MCF 10A (cell line): Measurements from ENCODE around the gene LSP1. TPM values are rescaled to one million over a fixed set of nuclear protein-coding genes. Genes with fewer than 3 reads are reported as not detected.

Experiments used
- BruUV-seq: library from RNA; stranded (reverse); fragments of 400-500 nt; replicated peaks from 2 replicates; lab custom pipeline; 2021; lab: Mats Ljungman, UMichigan
- CTCF ChIA-PET: fragments of 300-600 bp; sonication (Branson Sonifier 250); formaldehyde crosslinking; extraction: SDS; loops from one replicate; lab custom pipeline; 2021; ENCODE audit warnings: antibody characterized with exemption, inconsistent platforms; lab: Yijun Ruan, JAX
- POLR2A ChIA-PET: fragments of 300-600, 350-650 bp; sonication (Branson Sonifier 250); formaldehyde crosslinking; extraction: SDS; loops from one replicate; lab custom pipeline; 2020; ENCODE audit warnings: antibody characterized with exemption, inconsistent platforms; lab: Yijun Ruan, JAX
- DNase-seq: peaks from one replicate; pipeline ENCODE4 v3.0.0-alpha.2; 2018; ENCODE audit not compliant: unreplicated experiment
- H3K27ac Mint-ChIP-seq: one replicate; pipeline ENCODE4 v1.8.0; 2022; ENCODE audit warnings: mild to moderate bottlenecking, low read depth, mixed read lengths; ENCODE audit not compliant: unreplicated experiment
- H3K27me3 Mint-ChIP-seq: one replicate; pipeline ENCODE4 v1.8.0; 2022; ENCODE audit warnings: mixed read lengths; ENCODE audit not compliant: insufficient read depth, unreplicated experiment
- H3K36me3 Mint-ChIP-seq: one replicate; pipeline ENCODE4 v1.8.0; 2022; ENCODE audit warnings: mild to moderate bottlenecking, moderate library complexity, mixed read lengths; ENCODE audit not compliant: insufficient read depth, unreplicated experiment
- H3K4me1 Mint-ChIP-seq: one replicate; pipeline ENCODE4 v1.8.0; 2022; ENCODE audit warnings: mixed read lengths; ENCODE audit not compliant: insufficient read depth, unreplicated experiment
- H3K4me3 Mint-ChIP-seq: one replicate; pipeline ENCODE4 v1.8.0; 2022; ENCODE audit warnings: mild to moderate bottlenecking, moderate library complexity, mixed read lengths; ENCODE audit not compliant: unreplicated experiment
- H3K9me3 Mint-ChIP-seq: one replicate; pipeline ENCODE4 v1.8.0; 2022; ENCODE audit warnings: mixed read lengths; ENCODE audit not compliant: unreplicated experiment
- intact Hi-C: fragments of 100-400 bp; cut with micrococcal nuclease; formaldehyde crosslinking; loops from 2 replicates; pipeline ENCODE4 v1.14.1; 2022
- total RNA-seq: library from RNA; stranded (reverse); gene quantifications from 2 replicates; pipeline ENCODE4 v1.2.3, GENCODE V29; 2022
- TF ChIP-seq, protein P1 (sequence below): fragments of 200-600 bp; IDR thresholded peaks from one replicate; pipeline ENCODE4 v1.8.0; 2022; ENCODE audit warnings: antibody characterized with exemption, mild to moderate bottlenecking; ENCODE audit not compliant: unreplicated experiment

LSP1 gene
- total RNA-seq, 1 experiment from 2014 or later = 3.7 TPM

- no peaks in the 10 kb centered on the region for H3K9me3 Mint-ChIP-seq
- H3K4me3 Mint-ChIP-seq = no peak overlapping the region
- no peaks in the 10 kb centered on the region for H3K36me3 Mint-ChIP-seq
- no peak overlapping the region for H3K27ac Mint-ChIP-seq
- ChIA-PET CTCF (interaction anchor here (0.6 to 4.4 kb wide), 3 partner anchors 68 to 271 kb away, joined by 3 to 43 read pairs (median 4); no protein-coding TSS in a partner anchor), POLR2A (no interaction called here)
- DNase-seq = no peak
- H3K4me1 Mint-ChIP-seq = peaks cover 18% of the 10 kb centered on the region
- H3K27me3 Mint-ChIP-seq = no peaks in the 10 kb centered on the region
- intact Hi-C loops = loop anchor here (5.0 kb wide), 2 partner anchors 37 to 43 kb away; partner anchors contain the start of genes TNNI2 and TNNT3
- TF ChIP-seq, protein P1, sequence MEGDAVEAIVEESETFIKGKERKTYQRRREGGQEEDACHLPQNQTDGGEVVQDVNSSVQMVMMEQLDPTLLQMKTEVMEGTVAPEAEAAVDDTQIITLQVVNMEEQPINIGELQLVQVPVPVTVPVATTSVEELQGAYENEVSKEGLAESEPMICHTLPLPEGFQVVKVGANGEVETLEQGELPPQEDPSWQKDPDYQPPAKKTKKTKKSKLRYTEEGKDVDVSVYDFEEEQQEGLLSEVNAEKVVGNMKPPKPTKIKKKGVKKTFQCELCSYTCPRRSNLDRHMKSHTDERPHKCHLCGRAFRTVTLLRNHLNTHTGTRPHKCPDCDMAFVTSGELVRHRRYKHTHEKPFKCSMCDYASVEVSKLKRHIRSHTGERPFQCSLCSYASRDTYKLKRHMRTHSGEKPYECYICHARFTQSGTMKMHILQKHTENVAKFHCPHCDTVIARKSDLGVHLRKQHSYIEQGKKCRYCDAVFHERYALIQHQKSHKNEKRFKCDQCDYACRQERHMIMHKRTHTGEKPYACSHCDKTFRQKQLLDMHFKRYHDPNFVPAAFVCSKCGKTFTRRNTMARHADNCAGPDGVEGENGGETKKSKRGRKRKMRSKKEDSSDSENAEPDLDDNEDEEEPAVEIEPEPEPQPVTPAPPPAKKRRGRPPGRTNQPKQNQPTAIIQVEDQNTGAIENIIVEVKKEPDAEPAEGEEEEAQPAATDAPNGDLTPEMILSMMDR = no peak
- BruUV-seq = no TSS peak
Measured at GRCh38 chr11:1879941-1880720, 27.2 kb downstream of the LSP1 start.

DNA sequence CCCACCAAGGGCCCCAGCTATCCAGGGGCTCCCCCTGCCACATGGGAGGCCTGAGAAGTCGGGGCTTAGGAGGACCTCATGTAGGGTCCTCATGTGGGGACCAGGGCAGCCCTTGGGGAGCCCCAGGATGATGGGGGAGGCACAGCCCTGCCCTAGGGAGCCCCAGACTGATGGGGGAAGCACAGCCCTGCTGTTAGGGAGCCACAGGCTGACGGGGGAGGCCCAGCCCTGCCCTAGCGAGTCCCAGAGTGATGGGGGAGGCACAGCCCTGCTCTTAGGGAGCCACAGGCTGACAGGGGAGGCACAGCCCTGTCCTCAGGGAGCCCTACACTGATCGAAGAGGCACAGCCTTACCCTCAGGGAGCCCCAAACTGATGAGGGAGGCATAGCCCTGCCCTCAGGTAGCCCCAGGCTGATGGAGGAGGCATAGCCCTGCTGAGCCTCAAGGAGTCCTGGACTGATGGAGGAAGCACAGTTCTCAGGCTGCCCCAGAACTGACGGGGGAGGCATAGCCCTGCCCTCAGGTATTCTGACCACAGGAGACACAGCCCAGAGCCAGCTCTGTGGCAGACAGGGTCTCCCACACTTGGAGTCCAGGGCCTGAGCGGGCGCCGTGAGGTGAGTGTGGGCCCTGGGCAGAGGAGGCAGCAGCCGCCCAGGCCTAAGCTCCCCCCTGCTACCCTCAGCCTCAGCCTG, 28.0 kb downstream of the LSP1 start:
- H3K27ac Mint-ChIP-seq = no peak overlapping the region
- CTCF ChIA-PET = interaction anchor here (0.5 to 4.4 kb wide), 11 partner anchors 57 to 282 kb away, joined by 3 to 43 read pairs (median 4); no protein-coding TSS in a partner anchor
- intact Hi-C loops = loop anchor here (5.0 kb wide), 1 partner anchor 36 kb away; the partner anchor contains the start of gene TNNT3
- DNase-seq = no peak
- no peaks in the 10 kb centered on the region for H3K27me3 Mint-ChIP-seq
- H3K4me3 Mint-ChIP-seq = no peak overlapping the region
- no TSS peak for BruUV-seq
- H3K4me1 Mint-ChIP-seq = peaks cover 13% of the 10 kb centered on the region
- POLR2A ChIA-PET = no interaction called here
- H3K36me3 Mint-ChIP-seq = no peaks in the 10 kb centered on the region
- H3K9me3 Mint-ChIP-seq = no peaks in the 10 kb centered on the region
- TF ChIP-seq, protein P1 = no peak

DNA sequence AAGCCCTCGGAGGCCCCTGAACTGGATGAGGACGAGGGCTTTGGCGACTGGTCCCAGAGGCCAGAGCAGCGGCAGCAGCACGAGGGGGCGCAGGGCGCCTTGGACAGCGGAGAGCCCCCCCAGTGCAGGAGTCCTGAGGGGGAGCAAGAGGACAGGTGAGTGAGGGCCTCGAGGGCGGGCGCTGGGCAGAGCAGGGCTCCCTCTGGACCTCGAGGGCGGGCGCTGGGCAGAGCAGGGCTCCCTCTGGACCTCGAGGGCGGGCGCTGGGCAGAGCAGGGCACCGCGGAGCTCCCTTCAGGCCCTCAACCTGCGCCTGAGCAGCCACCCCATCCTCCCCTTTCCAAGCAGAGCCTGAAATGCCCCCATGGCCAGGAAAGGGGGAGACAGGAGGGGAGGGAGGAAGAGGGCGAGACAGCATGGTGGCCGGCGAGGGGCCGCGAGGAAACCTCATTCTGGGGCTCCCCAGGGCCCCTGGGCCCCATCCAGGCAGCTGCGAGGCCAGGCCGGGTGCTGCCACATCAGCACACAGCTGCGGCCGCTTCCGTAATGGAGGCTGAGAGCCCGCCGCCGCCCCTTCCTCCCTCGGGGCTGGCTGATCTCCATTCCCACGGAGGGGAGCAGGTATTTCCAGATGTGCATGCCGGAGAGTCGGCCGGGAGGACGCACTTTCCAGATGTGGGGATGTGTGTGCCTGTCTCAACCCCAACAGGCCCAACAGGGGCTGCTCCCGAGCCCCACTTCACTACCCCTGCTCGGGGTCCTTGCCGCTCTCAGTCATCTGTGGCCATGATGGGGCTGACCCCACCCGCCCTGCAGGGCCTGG, 28.8 kb downstream of the LSP1 start:
- CTCF ChIA-PET = interaction anchor here (0.5 to 4.4 kb wide), 32 partner anchors 10 to 281 kb away, joined by 3 to 43 read pairs (median 4); partner anchors contain the start of genes H19, PRR33 and TNNT3
- DNase-seq = no peak
- BruUV-seq = no TSS peak
- H3K9me3 Mint-ChIP-seq = no peaks in the 10 kb centered on the region
- H3K4me1 Mint-ChIP-seq = peaks cover 7% of the 10 kb centered on the region
- no peaks in the 10 kb centered on the region for H3K36me3 Mint-ChIP-seq
- H3K4me3 Mint-ChIP-seq = no peak overlapping the region
- intact Hi-C loops = loop anchor here (1.0 to 5.0 kb wide), 2 partner anchors 36 to 270 kb away; partner anchors contain the start of gene TNNT3
- POLR2A ChIA-PET = interaction anchor here (0.7 kb wide), 1 partner anchor 47 kb away, joined by 3 read pairs; the partner anchor contains the start of gene SYT8
- TF ChIP-seq, protein P1 = no peak
- H3K27me3 Mint-ChIP-seq = no peaks in the 10 kb centered on the region
- H3K27ac Mint-ChIP-seq = no peak overlapping the region
